ENCODE results near the gene HHAT.

The HHAT gene

GRCh38 chr1:210624722-210625121, 296.0 kb downstream of the HHAT start:
- DNase-seq (ENCODE audit: low read depth, low spot score): no peak
- no peaks in the 10 kb centered on the region for H3K4me1 ChIP-seq (ENCODE audit: insufficient read depth, insufficient read length)
- no peaks in the 10 kb centered on the region for H3K9me3 ChIP-seq (ENCODE audit: insufficient read depth, low read length)
- H3K36me3 ChIP-seq (ENCODE audit: insufficient read depth, insufficient read length, low read length): no peaks in the 10 kb centered on the region
- no peak for TF ChIP-seq YY1 (IDR thresholded peaks at IDR 0.05; ENCODE audit: insufficient read depth, insufficient read length)
- no peak for TF ChIP-seq SUZ12 (IDR thresholded peaks at IDR 0.05; ENCODE audit: extremely low read depth, insufficient read depth, insufficient read length)
- no peak for TF ChIP-seq ZNF274 (IDR thresholded peaks at IDR 0.05; ENCODE audit: low read depth, low read length)
- H3K4me3 ChIP-seq (ENCODE audit: insufficient read length, low read depth): no peak overlapping the region
- H3K9ac ChIP-seq (ENCODE audit: insufficient read length, low read depth): no peak overlapping the region
- H3K27me3 ChIP-seq (ENCODE audit: insufficient read depth, insufficient read length): no peaks in the 10 kb centered on the region

- Histone ChIP-seq H3K4me3 (ENCODE audit: insufficient read length, low read depth) (no peak overlapping the region), H3K27me3 (ENCODE audit: insufficient read depth, insufficient read length) (no peaks in the 10 kb centered on the region), H3K9ac (ENCODE audit: insufficient read length, low read depth) (no peak overlapping the region), H3K9me3 (ENCODE audit: insufficient read depth, low read length) (no peaks in the 10 kb centered on the region), H3K4me1 (ENCODE audit: insufficient read depth, insufficient read length) (no peaks in the 10 kb centered on the region), H3K36me3 (ENCODE audit: insufficient read depth, insufficient read length, low read length) (no peaks in the 10 kb centered on the region)
- DNase-seq (ENCODE audit: low read depth, low spot score): no peak
- TF ChIP-seq ZNF274 (IDR thresholded peaks at IDR 0.05; ENCODE audit: low read depth, low read length) (no peak), YY1 (IDR thresholded peaks at IDR 0.05; ENCODE audit: insufficient read depth, insufficient read length) (no peak), SUZ12 (IDR thresholded peaks at IDR 0.05; ENCODE audit: extremely low read depth, insufficient read depth, insufficient read length) (no peak)
Observed at GRCh38 chr1:210625715-210626114, 297.0 kb downstream of the HHAT start.

- Histone ChIP-seq H3K4me3 (ENCODE audit: insufficient read length, low read depth) (no peak overlapping the region), H3K36me3 (ENCODE audit: insufficient read depth, insufficient read length, low read length) (no peaks in the 10 kb centered on the region), H3K9me3 (ENCODE audit: insufficient read depth, low read length) (no peaks in the 10 kb centered on the region), H3K4me1 (ENCODE audit: insufficient read depth, insufficient read length) (no peaks in the 10 kb centered on the region), H3K9ac (ENCODE audit: insufficient read length, low read depth) (no peak overlapping the region), H3K27me3 (ENCODE audit: insufficient read depth, insufficient read length) (no peaks in the 10 kb centered on the region)
- TF ChIP-seq YY1 (IDR thresholded peaks at IDR 0.05; ENCODE audit: insufficient read depth, insufficient read length): no peak
- no peak for TF ChIP-seq SUZ12 (IDR thresholded peaks at IDR 0.05; ENCODE audit: extremely low read depth, insufficient read depth, insufficient read length)
- TF ChIP-seq ZNF274 (IDR thresholded peaks at IDR 0.05; ENCODE audit: low read depth, low read length): no peak
- DNase-seq (ENCODE audit: low read depth, low spot score): no peak
Observed at GRCh38 chr1:210626341-210626740, 297.6 kb downstream of the HHAT start.

GRCh38 chr1:210627755-210628154, 299.1 kb downstream of the HHAT start:
- TF ChIP-seq SUZ12 (IDR thresholded peaks at IDR 0.05; ENCODE audit: extremely low read depth, insufficient read depth, insufficient read length) (no peak), YY1 (IDR thresholded peaks at IDR 0.05; ENCODE audit: insufficient read depth, insufficient read length) (no peak), ZNF274 (IDR thresholded peaks at IDR 0.05; ENCODE audit: low read depth, low read length) (no peak)
- no peaks in the 10 kb centered on the region for H3K27me3 ChIP-seq (ENCODE audit: insufficient read depth, insufficient read length)
- no peaks in the 10 kb centered on the region for H3K36me3 ChIP-seq (ENCODE audit: insufficient read depth, insufficient read length, low read length)
- no peak for DNase-seq (ENCODE audit: low read depth, low spot score)
- H3K4me3 ChIP-seq (ENCODE audit: insufficient read length, low read depth): no peak overlapping the region
- no peaks in the 10 kb centered on the region for H3K9me3 ChIP-seq (ENCODE audit: insufficient read depth, low read length)
- H3K4me1 ChIP-seq (ENCODE audit: insufficient read depth, insufficient read length): no peaks in the 10 kb centered on the region
- H3K9ac ChIP-seq (ENCODE audit: insufficient read length, low read depth): no peak overlapping the region

- Histone ChIP-seq H3K9me3 (ENCODE audit: insufficient read depth, low read length) (no peaks in the 10 kb centered on the region), H3K9ac (ENCODE audit: insufficient read length, low read depth) (no peak overlapping the region), H3K27me3 (ENCODE audit: insufficient read depth, insufficient read length) (no peaks in the 10 kb centered on the region), H3K4me3 (ENCODE audit: insufficient read length, low read depth) (no peak overlapping the region), H3K4me1 (ENCODE audit: insufficient read depth, insufficient read length) (no peaks in the 10 kb centered on the region), H3K36me3 (ENCODE audit: insufficient read depth, insufficient read length, low read length) (no peaks in the 10 kb centered on the region)
- TF ChIP-seq SUZ12 (IDR thresholded peaks at IDR 0.05; ENCODE audit: extremely low read depth, insufficient read depth, insufficient read length): no peak
- no peak for TF ChIP-seq YY1 (IDR thresholded peaks at IDR 0.05; ENCODE audit: insufficient read depth, insufficient read length)
- DNase-seq (ENCODE audit: low read depth, low spot score): no peak
Observed at GRCh38 chr1:210629276-210629675, 300.6 kb downstream of the HHAT start.

GRCh38 chr1:210631399-210631798, 302.7 kb downstream of the HHAT start:
- Histone ChIP-seq H3K36me3 (ENCODE audit: insufficient read depth, insufficient read length, low read length) (no peaks in the 10 kb centered on the region), H3K4me3 (ENCODE audit: insufficient read length, low read depth) (no peak overlapping the region), H3K4me1 (ENCODE audit: insufficient read depth, insufficient read length) (no peaks in the 10 kb centered on the region), H3K9me3 (ENCODE audit: insufficient read depth, low read length) (no peaks in the 10 kb centered on the region), H3K27me3 (ENCODE audit: insufficient read depth, insufficient read length) (no peaks in the 10 kb centered on the region), H3K9ac (ENCODE audit: insufficient read length, low read depth) (no peak overlapping the region)
- TF ChIP-seq ZNF274 (IDR thresholded peaks at IDR 0.05; ENCODE audit: low read depth, low read length): no peak
- TF ChIP-seq SUZ12 (IDR thresholded peaks at IDR 0.05; ENCODE audit: extremely low read depth, insufficient read depth, insufficient read length): no peak
- no peak for TF ChIP-seq YY1 (IDR thresholded peaks at IDR 0.05; ENCODE audit: insufficient read depth, insufficient read length)
- no peak for DNase-seq (ENCODE audit: low read depth, low spot score)

GRCh38 chr1:210633140-210633539, 304.4 kb downstream of the HHAT start:
- no peak overlapping the region for H3K9ac ChIP-seq (ENCODE audit: insufficient read length, low read depth)
- TF ChIP-seq YY1 (IDR thresholded peaks at IDR 0.05; ENCODE audit: insufficient read depth, insufficient read length): no peak
- no peak for TF ChIP-seq SUZ12 (IDR thresholded peaks at IDR 0.05; ENCODE audit: extremely low read depth, insufficient read depth, insufficient read length)
- TF ChIP-seq ZNF274 (IDR thresholded peaks at IDR 0.05; ENCODE audit: low read depth, low read length): no peak
- no peaks in the 10 kb centered on the region for H3K27me3 ChIP-seq (ENCODE audit: insufficient read depth, insufficient read length)
- H3K9me3 ChIP-seq (ENCODE audit: insufficient read depth, low read length): no peaks in the 10 kb centered on the region
- H3K4me3 ChIP-seq (ENCODE audit: insufficient read length, low read depth): no peak overlapping the region
- H3K36me3 ChIP-seq (ENCODE audit: insufficient read depth, insufficient read length, low read length): no peaks in the 10 kb centered on the region
- no peaks in the 10 kb centered on the region for H3K4me1 ChIP-seq (ENCODE audit: insufficient read depth, insufficient read length)
- DNase-seq (ENCODE audit: low read depth, low spot score): no peak

- no peaks in the 10 kb centered on the region for H3K27me3 ChIP-seq (ENCODE audit: insufficient read depth, insufficient read length)
- H3K4me3 ChIP-seq (ENCODE audit: insufficient read length, low read depth): no peak overlapping the region
- DNase-seq (ENCODE audit: low read depth, low spot score): no peak
Observed at GRCh38 chr1:210633636-210634035, 304.9 kb downstream of the HHAT start.

More at GRCh38 chr1:210633636-210634035, 304.9 kb downstream of the HHAT start:
- H3K9ac ChIP-seq (ENCODE audit: insufficient read length, low read depth): no peak overlapping the region
- H3K9me3 ChIP-seq (ENCODE audit: insufficient read depth, low read length): no peaks in the 10 kb centered on the region
- H3K4me1 ChIP-seq (ENCODE audit: insufficient read depth, insufficient read length): no peaks in the 10 kb centered on the region
- no peaks in the 10 kb centered on the region for H3K36me3 ChIP-seq (ENCODE audit: insufficient read depth, insufficient read length, low read length)
- TF ChIP-seq SUZ12 (IDR thresholded peaks at IDR 0.05; ENCODE audit: extremely low read depth, insufficient read depth, insufficient read length) (no peak), ZNF274 (IDR thresholded peaks at IDR 0.05; ENCODE audit: low read depth, low read length) (no peak), YY1 (IDR thresholded peaks at IDR 0.05; ENCODE audit: insufficient read depth, insufficient read length) (no peak)
